MM.1S (cell line): Measurements from ENCODE around the gene RAVER2.

Experiments used
- CTCF ChIP-seq: fragments of 300-600 bp; sonication (generic); IDR thresholded peaks from 2 replicates; pipeline ENCODE4 v1.5.1; 2016; ENCODE audit warnings: antibody characterized with exemption, low read length, mixed read lengths
- EZH2 ChIP-seq: fragments of 300-600 bp; sonication (generic); optimal IDR thresholded peaks from 2 replicates; pipeline ENCODE3; 2017; ENCODE audit warnings: low read depth, mild to moderate bottlenecking, antibody characterized with exemption, low read length, mixed read lengths
- EZH2phosphoT487 ChIP-seq: fragments of 300-600 bp; sonication (generic); IDR thresholded peaks from 2 replicates; pipeline ENCODE4 v1.6.1; 2018; ENCODE audit warnings: antibody characterized with exemption, low read length

- TF ChIP-seq EZH2 (no peak), CTCF (no peak), EZH2phosphoT487 (no peak)
Observed at GRCh38 chr1:64769971-64770370, 25.1 kb downstream of the RAVER2 start.
